ENCODE measurements around the gene CNIH1.

DNA sequence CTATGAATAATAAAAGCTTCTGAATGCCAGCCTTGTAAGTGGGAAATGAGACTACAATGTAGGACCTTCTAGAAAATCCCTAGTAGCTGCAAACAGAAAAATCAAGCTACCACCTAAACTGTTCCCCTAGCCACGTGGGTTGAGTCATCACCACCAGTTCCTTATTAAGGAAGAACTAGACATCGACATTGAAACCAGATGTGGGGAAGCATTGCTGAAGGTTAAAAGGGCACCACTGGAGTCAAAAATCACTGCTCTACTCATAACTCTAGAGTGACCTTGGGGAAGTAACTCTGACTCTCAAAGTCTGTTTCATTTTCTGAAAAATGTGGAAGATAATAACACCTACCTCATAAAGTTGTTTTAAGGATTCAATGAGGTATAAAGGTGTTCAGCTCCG, 9.4 kb upstream of the CNIH1 start:
- TF ChIP-seq CTCF (IDR thresholded peaks at IDR 0.05; ENCODE audit: insufficient read depth, low read length, poor library complexity, severe bottlenecking): no peak
- no peak for TF ChIP-seq EZH2phosphoT487 (conservative IDR thresholded peaks at IDR 0.05; ENCODE audit: low read length)

Measured in SU-DHL-6 (cell line).